Pancreas (tissue), 10 donors: ENCODE measurements around the gene CAV1. TPM values are rescaled to one million over a fixed set of nuclear protein-coding genes. Genes with fewer than 3 reads are reported as not detected.

Experiments
- ATAC-seq, 4 donors: fragments of 200-7000 bp; cut with Tn5 transposase; one replicate each; pipeline versions ENCODE4 v1.8.0 to v1.9.1; 2020; ENCODE audit warnings: mild to moderate bottlenecking in 4 of 4, moderate library complexity in 4 of 4
- DNase-seq, 6 donors: peaks; one replicate each; pipeline ENCODE4 v3.0.0-alpha.2; 2020
- FAIRE-seq: peaks from 2 replicates; lab custom pipeline; 2012; peaks lifted over from hg19 to GRCh38; lab: Jason Lieb, UNC
- H3K27ac ChIP-seq, 4 donors: fragments of 200-600 bp; sonication (generic); 1 replicate in 3 of 4; 2 replicates in 1 of 4; pipeline versions ENCODE4 v1.5.0 to v1.8.0; 2020
- H3K27me3 ChIP-seq, 4 donors: fragments of 200-600 bp; one replicate each; pipeline ENCODE4 v1.8.0; 2021
- H3K36me3 ChIP-seq, 3 donors: fragments of 200-600 bp; sonication (generic) in 1 of 3; one replicate each; pipeline versions ENCODE4 v1.5.0 to v1.8.0; 2020 to 2021
- H3K4me1 ChIP-seq, 3 donors: fragments of 200-600 bp; one replicate each; pipeline ENCODE4 v1.8.0; 2021
- H3K4me3 ChIP-seq, 4 donors: fragments of 200-600 bp; sonication (generic) in 2 of 4; one replicate each; pipeline versions ENCODE4 v1.5.0 to v1.8.0; 2020 to 2021
- H3K9me3 ChIP-seq, 4 donors: fragments of 200-600 bp; one replicate each; pipeline ENCODE4 v1.8.0; 2021
- WGBS, 2 donors: extraction: QIAGEN DNeasy Blood & Tissue Kit; methylation state at CpG; one replicate each; pipeline ENCODE4 v1.1.7; 2013; 5-methylcytosine and 5-hydroxymethylcytosine counted together
- intact Hi-C, 3 donors: fragments of 100-400 bp; cut with DNase I; formaldehyde crosslinking; loops; one replicate each; pipeline versions ENCODE4 v1.11.1 to v1.14.2; 2022
- polyA plus RNA-seq, 2 donors: library from polyadenylated mRNA; stranded (reverse); fragments of 200-250 nt; gene quantifications; one replicate each; pipeline ENCODE4 v1.2.3, GENCODE V29; 2013
- total RNA-seq, 6 donors: library from RNA; stranded (reverse); fragmentation: NEBNext Ultra II Directional in 4 of 6; extraction: Animal tissue kit (Norgen Biotek cat#: 25700) in 4 of 6; gene quantifications; one replicate each; pipeline versions ENCODE4 v1.2.1 to v1.2.4, GENCODE V29; 2021 to 2023
- TF ChIP-seq, protein P1 (sequence below), 4 donors: fragments of 200-600 bp; sonication (generic) in 3 of 4; IDR thresholded peaks; one replicate each; pipeline versions ENCODE4 v1.5.0 to v1.8.0; 2021; ENCODE audit warnings: antibody characterized with exemption in 4 of 4
- donor health status: healthy with polysubstance abuse.
- donor health status: DM: no; HTN: no; CAD: no; lungs with moderate emphysema.
- donor health status: DM: no; HTN: no; CAD: no.
- donor health status: control.
- donor health status: control.
- donor health status: Bipolar disorder and iron deficiency.
- donor health status: DM: yes; HTN: yes; CAD: no.
- donor health status: DM: no; HTN: no; CAD: no.
- donor health status: DM: no; HTN: no; CAD: no.
- donor health status: DM: yes; HTN: yes; CAD: no.

Gene CAV1
- total and polyA plus RNA-seq, 8 donors, result 4.6 to 19.5 (median 11.2) TPM

DNA sequence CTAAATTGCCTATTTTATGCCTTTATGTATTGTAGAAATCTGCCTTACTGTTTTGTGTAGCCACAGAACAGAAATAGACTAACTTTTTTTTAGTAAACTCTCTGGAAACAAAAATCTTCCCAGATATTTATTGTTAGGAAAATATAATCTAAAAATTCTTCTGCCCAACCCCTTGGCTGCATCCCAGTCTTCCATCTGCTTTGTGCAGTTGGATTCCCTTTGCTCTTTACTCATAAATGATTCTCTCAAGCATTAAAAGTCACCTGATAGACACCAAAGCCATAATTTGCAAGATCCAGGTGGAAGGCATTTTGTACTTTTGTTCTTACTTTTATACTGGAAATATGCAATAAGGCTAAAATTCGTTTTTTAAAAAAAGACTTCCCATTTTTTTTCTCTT is 31.4 kb upstream of the CAV1 start:
- peak in 2 of 4 donors; percentile 45 to 56 for ATAC-seq
- H3K4me3 ChIP-seq, result no peak overlapping the region
- no peaks in the 10 kb centered on the region for H3K36me3 ChIP-seq
- peaks cover 0 to 7% (median 6%) of the 10 kb centered on the region in 3 donors for H3K4me1 ChIP-seq
- H3K27ac ChIP-seq, result no peak overlapping the region
- WGBS, 2 donors, result 31 to 36% methylated on average over 1 of the region's 1 CpG
- no peak for DNase-seq
- no peaks in the 10 kb centered on the region for H3K27me3 ChIP-seq
- H3K9me3 ChIP-seq, result no peaks in the 10 kb centered on the region
- TF ChIP-seq, protein P1, sequence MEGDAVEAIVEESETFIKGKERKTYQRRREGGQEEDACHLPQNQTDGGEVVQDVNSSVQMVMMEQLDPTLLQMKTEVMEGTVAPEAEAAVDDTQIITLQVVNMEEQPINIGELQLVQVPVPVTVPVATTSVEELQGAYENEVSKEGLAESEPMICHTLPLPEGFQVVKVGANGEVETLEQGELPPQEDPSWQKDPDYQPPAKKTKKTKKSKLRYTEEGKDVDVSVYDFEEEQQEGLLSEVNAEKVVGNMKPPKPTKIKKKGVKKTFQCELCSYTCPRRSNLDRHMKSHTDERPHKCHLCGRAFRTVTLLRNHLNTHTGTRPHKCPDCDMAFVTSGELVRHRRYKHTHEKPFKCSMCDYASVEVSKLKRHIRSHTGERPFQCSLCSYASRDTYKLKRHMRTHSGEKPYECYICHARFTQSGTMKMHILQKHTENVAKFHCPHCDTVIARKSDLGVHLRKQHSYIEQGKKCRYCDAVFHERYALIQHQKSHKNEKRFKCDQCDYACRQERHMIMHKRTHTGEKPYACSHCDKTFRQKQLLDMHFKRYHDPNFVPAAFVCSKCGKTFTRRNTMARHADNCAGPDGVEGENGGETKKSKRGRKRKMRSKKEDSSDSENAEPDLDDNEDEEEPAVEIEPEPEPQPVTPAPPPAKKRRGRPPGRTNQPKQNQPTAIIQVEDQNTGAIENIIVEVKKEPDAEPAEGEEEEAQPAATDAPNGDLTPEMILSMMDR (IDR thresholded peaks at IDR 0.05), result no peak
- intact Hi-C loops, result no loop called here
- no peak for FAIRE-seq

DNA sequence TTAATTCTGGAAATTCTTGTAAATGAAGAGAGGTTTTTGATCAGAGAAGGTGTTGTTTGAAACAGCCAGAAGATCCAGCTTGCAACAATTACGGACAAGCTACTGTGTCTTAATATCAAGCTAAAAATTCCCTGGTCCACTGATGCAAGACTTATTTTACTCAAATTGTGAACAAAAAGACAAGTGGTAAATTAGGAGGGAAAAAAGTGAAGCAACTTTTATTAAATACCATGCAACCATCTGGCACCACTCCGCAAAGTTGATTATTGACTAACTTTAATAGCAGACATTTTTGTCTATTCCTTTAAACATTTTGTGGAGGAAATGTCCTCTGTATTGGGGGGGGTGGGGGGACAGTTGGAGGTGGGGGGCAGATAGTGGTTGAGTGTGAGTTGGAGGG is 30.4 kb upstream of the CAV1 start:
- Histone ChIP-seq H3K27me3 (no peaks in the 10 kb centered on the region), H3K4me1 (peaks cover 0 to 7% (median 6%) of the 10 kb centered on the region in 3 donors), H3K27ac (no peak overlapping the region), H3K36me3 (no peaks in the 10 kb centered on the region), H3K4me3 (no peak overlapping the region), H3K9me3 (no peaks in the 10 kb centered on the region)
- FAIRE-seq (no peak), ATAC-seq (no peak), DNase-seq (no peak)
- intact Hi-C loops, result no loop called here
- TF ChIP-seq, protein P1 (IDR thresholded peaks at IDR 0.05), result no peak
- WGBS, 2 donors, result 95 to 97% methylated on average over 2 of the region's 2 CpGs

DNA sequence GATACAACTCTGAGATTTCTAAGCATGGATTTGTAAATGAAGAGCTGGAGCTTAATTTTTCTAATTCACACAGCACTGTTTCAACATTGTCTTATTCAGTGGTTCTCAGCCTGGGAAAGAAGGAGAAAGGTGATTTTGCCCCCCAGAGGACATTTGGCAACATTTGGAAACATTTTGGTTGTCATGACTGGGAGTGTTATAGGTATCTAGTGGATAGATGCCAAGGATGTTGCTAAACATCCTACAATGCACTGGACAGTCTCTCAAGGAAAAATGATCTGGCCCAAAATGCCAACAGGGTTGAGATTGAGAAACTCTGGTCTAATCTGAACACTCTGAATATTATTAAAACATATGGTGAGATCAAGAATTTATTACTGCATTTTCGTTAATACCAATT is 29.1 kb upstream of the CAV1 start:
- peaks cover 0 to 6% (median 0%) of the 10 kb centered on the region in 3 donors for H3K4me1 ChIP-seq
- TF ChIP-seq, protein P1 (IDR thresholded peaks at IDR 0.05), result no peak
- H3K27me3 ChIP-seq, result no peaks in the 10 kb centered on the region
- H3K9me3 ChIP-seq, result no peaks in the 10 kb centered on the region
- no peaks in the 10 kb centered on the region for H3K36me3 ChIP-seq
- H3K4me3 ChIP-seq, result no peak overlapping the region
- no peak for DNase-seq
- H3K27ac ChIP-seq, result no peak overlapping the region
- ATAC-seq, result no peak
- intact Hi-C loops, result no loop called here
- no peak for FAIRE-seq
- WGBS, 2 donors, result 95 to 98% methylated on average over 1 of the region's 1 CpG

- DNase-seq (no peak), ATAC-seq (no peak), FAIRE-seq (no peak)
- no peaks in the 10 kb centered on the region for H3K9me3 ChIP-seq
- intact Hi-C loops, result no loop called here
- no peak overlapping the region for H3K27ac ChIP-seq
- no peaks in the 10 kb centered on the region for H3K27me3 ChIP-seq
- 93 to 98% methylated on average over 6 of the region's 6 CpGs for WGBS, 2 donors
- TF ChIP-seq, protein P1 (IDR thresholded peaks at IDR 0.05), result no peak
- H3K36me3 ChIP-seq, result no peaks in the 10 kb centered on the region
- peaks cover 0 to 15% (median under 1%) of the 10 kb centered on the region in 3 donors for H3K4me1 ChIP-seq
- H3K4me3 ChIP-seq, result no peak overlapping the region
These were observed 28.2 kb upstream of the CAV1 start for GRCh38 chr7:116496653-116497052.

DNA sequence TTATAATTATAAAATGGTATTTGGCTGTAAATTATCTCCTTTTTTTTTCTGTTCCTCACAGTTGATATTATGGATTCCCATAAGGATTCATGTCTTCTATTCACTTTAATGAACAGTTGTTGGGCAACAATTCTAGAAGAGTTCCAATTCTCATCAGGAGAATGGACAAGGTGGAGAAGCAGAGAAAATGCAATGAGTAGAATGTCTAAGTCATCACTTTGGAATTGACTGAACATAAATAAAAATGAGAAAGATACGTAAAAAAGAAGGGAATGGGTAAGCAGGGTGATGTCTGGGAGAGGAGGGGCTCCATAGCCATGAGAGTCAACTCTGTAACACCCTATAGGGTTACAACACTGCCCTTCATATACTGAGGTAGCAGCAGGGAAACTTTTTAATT is 27.1 kb upstream of the CAV1 start:
- no peak for DNase-seq
- Histone ChIP-seq H3K27me3 (no peaks in the 10 kb centered on the region), H3K36me3 (no peaks in the 10 kb centered on the region), H3K4me1 (peaks cover 0 to 23% (median 10%) of the 10 kb centered on the region in 3 donors), H3K9me3 (no peaks in the 10 kb centered on the region), H3K27ac (no peak overlapping the region), H3K4me3 (no peak overlapping the region)
- WGBS, 2 donors, result 79 to 92% methylated on average over 1 of the region's 1 CpG
- TF ChIP-seq, protein P1 (IDR thresholded peaks at IDR 0.05), result no peak
- ATAC-seq, result no peak
- FAIRE-seq, result no peak
- intact Hi-C loops, result no loop called here
